Dendritic cell treated with granulocyte-macrophage colony-stimulating factor and Interleukin-4, amounts not matched to agents 40 ng/mL and 50 ng/mL, for 4 days (primary cell): ENCODE measurements around the gene LIF.
A peak's percentile ranks its signal among the peaks of the same experiment; 100 is the strongest.
"Not testable (repeated sequence)": the region's sequence is repeated elsewhere in the genome, so short reads cannot be mapped to it uniquely, and the experiment has no call there.

Experiments used
- H3K27ac Mint-ChIP-seq: one replicate; pipeline ENCODE4 v1.8.0; 2022; ENCODE audit warnings: mild to moderate bottlenecking, mixed read lengths
- H3K27me3 Mint-ChIP-seq: one replicate; pipeline ENCODE4 v1.8.0; 2022; ENCODE audit warnings: mild to moderate bottlenecking, mixed read lengths
- H3K36me3 Mint-ChIP-seq: one replicate; pipeline ENCODE4 v1.8.0; 2022; ENCODE audit warnings: low read depth, mixed read lengths
- H3K4me1 Mint-ChIP-seq: one replicate; pipeline ENCODE4 v1.8.0; 2022; ENCODE audit warnings: low read depth, mixed read lengths
- H3K4me3 Mint-ChIP-seq: one replicate; pipeline ENCODE4 v1.8.0; 2022; ENCODE audit warnings: mild to moderate bottlenecking, moderate library complexity, mixed read lengths
- H3K9me3 Mint-ChIP-seq: one replicate; pipeline ENCODE4 v1.8.0; 2022; ENCODE audit warnings: mixed read lengths
- intact Hi-C: fragments of 100-400 bp; cut with micrococcal nuclease; formaldehyde crosslinking; loops from one replicate; pipeline ENCODE4 v1.15.0; 2022

Gene LIF

GRCh38 chr22:30217698-30218560 lies 28.6 kb downstream of the LIF start:
- peaks cover 21% of the 10 kb centered on the region for H3K4me1 Mint-ChIP-seq
- intact Hi-C loops: loop anchor here (10.0 kb wide), 1 partner anchor 63 kb away; no protein-coding TSS in a partner anchor
- H3K9me3 Mint-ChIP-seq: no peaks in the 10 kb centered on the region
- no peak overlapping the region for H3K4me3 Mint-ChIP-seq
- H3K36me3 Mint-ChIP-seq: no peaks in the 10 kb centered on the region
- peaks cover 47% of the 10 kb centered on the region for H3K27me3 Mint-ChIP-seq
- H3K27ac Mint-ChIP-seq: no peak overlapping the region

GRCh38 chr22:30216710-30217109 lies 29.8 kb downstream of the LIF start:
- intact Hi-C loops: loop anchor here (10.0 kb wide), 1 partner anchor 62 kb away; no protein-coding TSS in a partner anchor
- H3K36me3 Mint-ChIP-seq: no peaks in the 10 kb centered on the region
- H3K27me3 Mint-ChIP-seq: peaks cover 38% of the 10 kb centered on the region
- H3K4me3 Mint-ChIP-seq: no peak overlapping the region
- no peaks in the 10 kb centered on the region for H3K9me3 Mint-ChIP-seq
- H3K4me1 Mint-ChIP-seq: peaks cover 29% of the 10 kb centered on the region
- H3K27ac Mint-ChIP-seq: no peak overlapping the region

GRCh38 chr22:30216272-30216671 lies 30.3 kb downstream of the LIF start:
- peaks cover 25% of the 10 kb centered on the region for H3K4me1 Mint-ChIP-seq
- H3K36me3 Mint-ChIP-seq, H3K4me3 Mint-ChIP-seq, H3K27ac Mint-ChIP-seq, H3K9me3 Mint-ChIP-seq: not testable (repeated sequence)
- H3K27me3 Mint-ChIP-seq: peaks cover 34% of the 10 kb centered on the region
- intact Hi-C loops: loop anchor here (10.0 kb wide), 1 partner anchor 61 kb away; no protein-coding TSS in a partner anchor

- peaks cover 28% of the 10 kb centered on the region for H3K4me1 Mint-ChIP-seq
- intact Hi-C loops: loop anchor here (10.0 kb wide), 1 partner anchor 60 kb away; no protein-coding TSS in a partner anchor
Measured at GRCh38 chr22:30214703-30215407, 31.7 kb downstream of the LIF start.

GRCh38 chr22:30212996-30213441 lies 33.5 kb downstream of the LIF start:
- Mint-ChIP-seq H3K9me3 (no peaks in the 10 kb centered on the region), H3K4me3 (no peak overlapping the region), H3K36me3 (no peaks in the 10 kb centered on the region), H3K27me3 (peaks cover 24% of the 10 kb centered on the region), H3K4me1 (peaks cover 39% of the 10 kb centered on the region), H3K27ac (peak overlapping the region; percentile 37)
- intact Hi-C loops: loop anchor here (10.0 kb wide), 1 partner anchor 58 kb away; no protein-coding TSS in a partner anchor

More at GRCh38 chr22:30214703-30215407, 31.7 kb downstream of the LIF start:
- H3K9me3 Mint-ChIP-seq: no peaks in the 10 kb centered on the region
- peaks cover 24% of the 10 kb centered on the region for H3K27me3 Mint-ChIP-seq
- no peak overlapping the region for H3K4me3 Mint-ChIP-seq
- H3K36me3 Mint-ChIP-seq: no peaks in the 10 kb centered on the region
- H3K27ac Mint-ChIP-seq: no peak overlapping the region

- H3K27ac Mint-ChIP-seq: peak overlapping the region; percentile 37
- peaks cover 22% of the 10 kb centered on the region for H3K27me3 Mint-ChIP-seq
- intact Hi-C loops: loop anchor here (10.0 kb wide), 1 partner anchor 58 kb away; no protein-coding TSS in a partner anchor
- no peaks in the 10 kb centered on the region for H3K9me3 Mint-ChIP-seq
- no peaks in the 10 kb centered on the region for H3K36me3 Mint-ChIP-seq
- peaks cover 40% of the 10 kb centered on the region for H3K4me1 Mint-ChIP-seq
- H3K4me3 Mint-ChIP-seq: no peak overlapping the region
Measured at GRCh38 chr22:30212363-30212995, 34.1 kb downstream of the LIF start.

- Mint-ChIP-seq H3K27me3 (peaks cover 22% of the 10 kb centered on the region), H3K9me3 (no peaks in the 10 kb centered on the region), H3K4me1 (peaks cover 40% of the 10 kb centered on the region), H3K27ac (no peak overlapping the region), H3K4me3 (no peak overlapping the region), H3K36me3 (no peaks in the 10 kb centered on the region)
- intact Hi-C loops: loop anchor here (10.0 kb wide), 1 partner anchor 56 kb away; no protein-coding TSS in a partner anchor
Measured at GRCh38 chr22:30211124-30211820, 35.3 kb downstream of the LIF start.

- peaks cover 16% of the 10 kb centered on the region for H3K27me3 Mint-ChIP-seq
- H3K36me3 Mint-ChIP-seq: no peaks in the 10 kb centered on the region
- H3K4me1 Mint-ChIP-seq: peaks cover 47% of the 10 kb centered on the region
- intact Hi-C loops: loop anchor here (10.0 kb wide), 1 partner anchor 56 kb away; no protein-coding TSS in a partner anchor
- peak overlapping the region; percentile 21 for H3K27ac Mint-ChIP-seq
- no peaks in the 10 kb centered on the region for H3K9me3 Mint-ChIP-seq
- H3K4me3 Mint-ChIP-seq: no peak overlapping the region
Measured at GRCh38 chr22:30210235-30210909, 36.2 kb downstream of the LIF start.

GRCh38 chr22:30209642-30210041 lies 36.9 kb downstream of the LIF start:
- H3K27ac Mint-ChIP-seq: no peak overlapping the region
- intact Hi-C loops: loop anchor here (10.0 kb wide), 1 partner anchor 55 kb away; no protein-coding TSS in a partner anchor
- H3K4me3 Mint-ChIP-seq: no peak overlapping the region
- H3K36me3 Mint-ChIP-seq: no peaks in the 10 kb centered on the region
- H3K4me1 Mint-ChIP-seq: peaks cover 47% of the 10 kb centered on the region
- peaks cover 8% of the 10 kb centered on the region for H3K27me3 Mint-ChIP-seq
- no peaks in the 10 kb centered on the region for H3K9me3 Mint-ChIP-seq

GRCh38 chr22:30208631-30209603 lies 37.6 kb downstream of the LIF start:
- Mint-ChIP-seq H3K27me3 (peaks cover 7% of the 10 kb centered on the region), H3K4me1 (peaks cover 47% of the 10 kb centered on the region), H3K4me3 (no peak overlapping the region), H3K36me3 (no peaks in the 10 kb centered on the region), H3K9me3 (no peaks in the 10 kb centered on the region), H3K27ac (no peak overlapping the region)
- intact Hi-C loops: no loop called here

- Mint-ChIP-seq H3K27ac (no peak overlapping the region), H3K36me3 (no peaks in the 10 kb centered on the region), H3K4me1 (peaks cover 37% of the 10 kb centered on the region), H3K27me3 (peaks cover 7% of the 10 kb centered on the region), H3K9me3 (no peaks in the 10 kb centered on the region), H3K4me3 (no peak overlapping the region)
- intact Hi-C loops: no loop called here
Measured at GRCh38 chr22:30206944-30207343, 39.6 kb downstream of the LIF start.
